Mesenchymal stem cell (in vitro differentiated cells and primary cell): ENCODE results near the gene DNAH3.
A peak's percentile ranks its signal among the peaks of the same experiment; 100 is the strongest.

Experiments used
- DNase-seq: peaks from one replicate; pipeline ENCODE4 v3.0.0-alpha.2; 2013
- H2AFZ ChIP-seq: one replicate; pipeline ENCODE4 v1.6.1; 2013; ENCODE audit warnings: low read depth, mild to moderate bottlenecking, control low read depth, inconsistent platforms, low read length, moderate library complexity
- H2AK5ac ChIP-seq: 2 replicates; pipeline ENCODE4 v1.6.1; 2013; ENCODE audit warnings: low read length, moderate library complexity, mild to moderate bottlenecking, inconsistent platforms; ENCODE audit not compliant: severe bottlenecking
- H2BK120ac ChIP-seq: one replicate; pipeline ENCODE4 v1.6.1; 2013; ENCODE audit warnings: low read depth, mild to moderate bottlenecking, inconsistent platforms, low read length, moderate library complexity
- H2BK12ac ChIP-seq, 2 experiments: one replicate each; pipeline ENCODE4 v1.6.1; 2013; ENCODE audit warnings: inconsistent platforms in 2 of 2, low read length in 2 of 2, mild to moderate bottlenecking in 2 of 2, moderate library complexity in 2 of 2, control low read depth in 1 of 2
- H2BK15ac ChIP-seq: one replicate; pipeline ENCODE4 v1.6.1; 2013; ENCODE audit warnings: mild to moderate bottlenecking, low read depth, inconsistent platforms; ENCODE audit not compliant: poor library complexity, severe bottlenecking
- H2BK5ac ChIP-seq: 2 replicates; pipeline ENCODE4 v1.6.1; 2013; ENCODE audit warnings: low read depth, mild to moderate bottlenecking, low read length, control low read depth, inconsistent platforms; ENCODE audit not compliant: poor library complexity, severe bottlenecking
- H3K14ac ChIP-seq, 2 experiments: one replicate each; pipeline ENCODE4 v1.6.1; 2013; ENCODE audit warnings: inconsistent platforms in 2 of 2, low read length in 2 of 2, control low read depth in 1 of 2, mild to moderate bottlenecking in 1 of 2, moderate library complexity in 1 of 2
- H3K18ac ChIP-seq, 2 experiments: one replicate each; pipeline ENCODE4 v1.6.1; 2013; ENCODE audit warnings: inconsistent platforms in 2 of 2, low read length in 2 of 2, control low read depth in 1 of 2, low read depth in 1 of 2, mild to moderate bottlenecking in 1 of 2
- H3K23ac ChIP-seq, 2 experiments: one replicate each; pipeline ENCODE4 v1.6.1; 2013; ENCODE audit warnings: inconsistent platforms in 2 of 2, low read length in 2 of 2, mild to moderate bottlenecking in 2 of 2, moderate library complexity in 2 of 2, control low read depth in 1 of 2
- H3K27ac ChIP-seq: 2 replicates; pipeline ENCODE4 v1.5.1; 2013; ENCODE audit warnings: mild to moderate bottlenecking, moderate library complexity, low read length, control low read depth, inconsistent platforms; ENCODE audit not compliant: poor library complexity, severe bottlenecking
- H3K27me3 ChIP-seq, 2 experiments: 2 replicates each; pipeline versions ENCODE4 v1.6.1 to v1.7.0; 2013; ENCODE audit warnings: low read length in 2 of 2, mild to moderate bottlenecking in 2 of 2, moderate library complexity in 2 of 2, control low read depth in 1 of 2, inconsistent platforms in 1 of 2; ENCODE audit not compliant: control insufficient read depth in 1 of 2, insufficient read depth in 1 of 2
- H3K36me3 ChIP-seq, 2 experiments: 2 replicates each; pipeline versions ENCODE4 v1.6.1 to v1.7.0; 2013; ENCODE audit warnings: low read length in 2 of 2, control low read depth in 1 of 2, inconsistent platforms in 1 of 2, low read depth in 1 of 2, mild to moderate bottlenecking in 1 of 2; ENCODE audit not compliant: insufficient read depth in 2 of 2, control insufficient read depth in 1 of 2
- H3K4ac ChIP-seq, 2 experiments: one replicate each; pipeline ENCODE4 v1.6.1; 2013; ENCODE audit warnings: inconsistent platforms in 2 of 2, low read length in 2 of 2, mild to moderate bottlenecking in 2 of 2, moderate library complexity in 2 of 2, control low read depth in 1 of 2, low read depth in 1 of 2
- H3K4me1 ChIP-seq: 2 replicates; pipeline ENCODE4 v1.6.1; 2013; ENCODE audit warnings: low read depth, low read length, control low read depth; ENCODE audit not compliant: control insufficient read depth, insufficient read depth
- H3K4me2 ChIP-seq: 2 replicates; pipeline ENCODE4 v1.6.1; 2013; ENCODE audit warnings: low read length, mild to moderate bottlenecking, inconsistent platforms; ENCODE audit not compliant: poor library complexity, severe bottlenecking
- H3K4me3 ChIP-seq, 2 experiments: 2 replicates each; pipeline versions ENCODE4 v1.5.1 to v1.7.0; 2013; ENCODE audit warnings: low read length in 2 of 2, mild to moderate bottlenecking in 2 of 2, control low read depth in 1 of 2, low read depth in 1 of 2; ENCODE audit not compliant: insufficient read depth in 1 of 2
- H3K79me1 ChIP-seq: replicated peaks from 2 replicates; pipeline ENCODE4 v1.6.1; 2013; ENCODE audit warnings: mild to moderate bottlenecking, control low read depth, low read length, inconsistent platforms; ENCODE audit not compliant: poor library complexity, severe bottlenecking
- H3K9ac ChIP-seq: 2 replicates; pipeline ENCODE4 v1.7.0; 2013; ENCODE audit warnings: mild to moderate bottlenecking, low read length, moderate library complexity
- H3K9me3 ChIP-seq: 2 replicates; pipeline ENCODE4 v1.7.0; 2013; ENCODE audit warnings: mild to moderate bottlenecking, low read length; ENCODE audit not compliant: control insufficient read depth
- H4K8ac ChIP-seq: one replicate; pipeline ENCODE4 v1.6.1; 2013; ENCODE audit warnings: inconsistent platforms, mild to moderate bottlenecking, low read length, moderate library complexity
- H4K91ac ChIP-seq: one replicate; pipeline ENCODE4 v1.6.1; 2013; ENCODE audit warnings: mild to moderate bottlenecking, low read length, inconsistent platforms
- WGBS: methylation state at CpG from one replicate; pipeline ENCODE4 v1.1.7; 2013; ENCODE audit warnings: mixed read lengths; 5-methylcytosine and 5-hydroxymethylcytosine counted together

DNAH3 gene

DNA sequence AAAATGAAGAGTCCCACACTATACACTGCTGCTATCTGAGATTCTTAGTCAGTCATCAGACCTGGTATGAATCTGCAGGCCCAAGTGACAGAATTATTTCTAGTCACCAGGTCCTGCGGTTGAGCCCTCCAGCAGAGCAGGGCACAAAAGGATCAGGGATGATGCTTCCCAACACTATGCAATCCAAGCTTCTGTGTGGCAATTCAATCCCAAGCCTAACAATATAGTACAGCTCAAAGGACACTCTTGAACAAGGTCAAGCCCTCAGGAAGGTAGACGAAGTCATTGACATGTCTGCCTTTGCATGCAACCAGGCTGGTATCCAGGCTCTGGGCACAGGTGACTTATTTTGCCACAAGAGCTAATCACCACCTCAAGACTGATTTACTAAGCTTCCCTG is 256.3 kb downstream of the DNAH3 start:
- H2BK120ac ChIP-seq, result no peak overlapping the region
- H2AFZ ChIP-seq, result no peak overlapping the region
- H3K27ac ChIP-seq, result no peak overlapping the region
- no peak overlapping the region for H3K4me3 ChIP-seq
- no peak overlapping the region for H2BK12ac ChIP-seq
- H3K9ac ChIP-seq, result no peak overlapping the region
- H3K9me3 ChIP-seq, result no peaks in the 10 kb centered on the region
- no peak overlapping the region for H3K4ac ChIP-seq
- peaks cover 11% of the 10 kb centered on the region for H3K4me1 ChIP-seq
- DNase-seq, result no peak
- H4K91ac ChIP-seq, result no peak overlapping the region
- no peak overlapping the region for H4K8ac ChIP-seq
- H2BK5ac ChIP-seq, result no peak overlapping the region
- no peak overlapping the region for H3K23ac ChIP-seq
- peaks cover 4% of the 10 kb centered on the region for H3K79me1 ChIP-seq
- H3K4me2 ChIP-seq, result no peak overlapping the region
- no peak overlapping the region for H3K18ac ChIP-seq
- no peak overlapping the region for H2BK15ac ChIP-seq
- peaks cover 18 to 77% of the 10 kb centered on the region in 2 experiments for H3K36me3 ChIP-seq
- H3K14ac ChIP-seq, result no peak overlapping the region
- no peaks in the 10 kb centered on the region for H3K27me3 ChIP-seq
- no peak overlapping the region for H2AK5ac ChIP-seq
- 89% methylated on average over 2 of the region's 2 CpGs for WGBS

DNA sequence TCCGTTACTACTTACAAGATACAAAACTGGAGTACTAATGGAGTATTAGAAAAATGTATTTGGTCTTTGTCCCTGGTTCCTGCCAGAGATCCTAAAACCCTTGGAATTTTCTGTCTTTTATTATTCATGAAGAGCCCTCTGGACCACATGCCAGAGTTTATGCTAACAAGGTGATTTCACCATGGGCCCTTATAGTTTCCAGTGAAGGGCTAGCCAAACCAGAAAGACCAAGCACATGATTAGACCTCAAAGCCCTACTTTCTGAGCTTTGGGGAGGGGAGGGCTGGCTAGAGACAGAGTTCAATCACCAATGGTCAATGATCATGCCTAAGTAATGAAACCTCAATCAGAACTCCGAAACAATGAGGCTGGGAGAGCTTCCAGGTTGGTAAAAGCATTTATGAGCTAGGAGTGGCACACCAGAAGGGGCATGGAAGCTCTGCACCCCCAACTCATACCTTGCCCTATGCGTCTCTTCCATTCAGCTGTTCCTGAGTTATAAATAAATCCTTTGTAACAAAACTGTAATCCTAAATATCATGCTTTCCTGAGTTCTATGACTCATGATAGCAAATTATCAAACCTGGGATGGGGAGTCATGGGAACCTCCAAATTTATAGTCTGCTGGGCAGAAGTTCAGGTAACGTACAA is 260.9 kb downstream of the DNAH3 start:
- no peak overlapping the region for H3K27ac ChIP-seq
- H3K79me1 ChIP-seq, result peaks cover 6% of the 10 kb centered on the region
- no peak overlapping the region for H3K14ac ChIP-seq
- H3K23ac ChIP-seq, result no peak overlapping the region
- no peak overlapping the region for H4K91ac ChIP-seq
- no peak overlapping the region for H2AFZ ChIP-seq
- no peak overlapping the region for H4K8ac ChIP-seq
- H3K18ac ChIP-seq, result no peak overlapping the region
- no peak overlapping the region for H3K4me3 ChIP-seq
- no peaks in the 10 kb centered on the region for H3K9me3 ChIP-seq
- peaks cover 10% of the 10 kb centered on the region for H3K4me1 ChIP-seq
- H2BK12ac ChIP-seq, result no peak overlapping the region
- 95% methylated on average over 3 of the region's 4 CpGs for WGBS
- no peak overlapping the region for H2BK120ac ChIP-seq
- no peak overlapping the region for H3K9ac ChIP-seq
- no peak overlapping the region for H2AK5ac ChIP-seq
- DNase-seq, result no peak
- H3K4me2 ChIP-seq, result no peak overlapping the region
- H3K4ac ChIP-seq, result no peak overlapping the region
- no peaks in the 10 kb centered on the region for H3K27me3 ChIP-seq
- H3K36me3 ChIP-seq, result peaks cover 23 to 80% of the 10 kb centered on the region in 2 experiments
- H2BK5ac ChIP-seq, result no peak overlapping the region
- no peak overlapping the region for H2BK15ac ChIP-seq

DNA sequence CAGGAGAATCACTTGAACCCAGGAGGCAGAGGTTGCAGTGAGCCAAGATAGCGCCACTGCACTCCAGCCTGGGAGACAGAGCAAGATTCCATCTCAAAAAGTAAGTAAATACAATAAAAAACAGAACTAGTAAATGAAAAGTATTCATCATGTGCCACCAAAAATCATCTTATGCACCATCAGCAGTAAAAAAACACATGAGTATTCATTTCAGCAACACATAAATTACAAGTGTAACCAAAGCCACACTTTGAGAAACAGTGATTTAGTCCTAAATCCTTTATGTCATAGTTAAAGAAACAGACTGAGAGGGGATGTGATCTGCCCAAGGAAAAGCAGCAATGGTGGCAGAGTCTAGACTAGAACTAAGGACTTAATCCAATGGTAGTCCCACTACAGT is 263.4 kb downstream of the DNAH3 start:
- Histone ChIP-seq H2BK15ac (no peak overlapping the region), H4K91ac (no peak overlapping the region), H2BK12ac (no peak overlapping the region), H3K9me3 (no peaks in the 10 kb centered on the region), H3K18ac (no peak overlapping the region), H2AK5ac (no peak overlapping the region), H4K8ac (no peak overlapping the region), H3K79me1 (peaks cover 5% of the 10 kb centered on the region), H2BK5ac (no peak overlapping the region), H3K4ac (no peak overlapping the region), H3K27me3 (no peaks in the 10 kb centered on the region), H3K4me3 (no peak overlapping the region), H3K27ac (peak overlapping the region; percentile 66), H3K23ac (no peak overlapping the region), H2AFZ (no peak overlapping the region), H3K36me3 (peaks cover 11 to 59% of the 10 kb centered on the region in 2 experiments), H3K4me2 (no peak overlapping the region), H3K4me1 (peaks cover 8% of the 10 kb centered on the region), H3K14ac (no peak overlapping the region), H3K9ac (no peak overlapping the region), H2BK120ac (no peak overlapping the region)
- DNase-seq, result no peak
- no CpG with 5 or more reads among the region's 1 CpG for WGBS

DNA sequence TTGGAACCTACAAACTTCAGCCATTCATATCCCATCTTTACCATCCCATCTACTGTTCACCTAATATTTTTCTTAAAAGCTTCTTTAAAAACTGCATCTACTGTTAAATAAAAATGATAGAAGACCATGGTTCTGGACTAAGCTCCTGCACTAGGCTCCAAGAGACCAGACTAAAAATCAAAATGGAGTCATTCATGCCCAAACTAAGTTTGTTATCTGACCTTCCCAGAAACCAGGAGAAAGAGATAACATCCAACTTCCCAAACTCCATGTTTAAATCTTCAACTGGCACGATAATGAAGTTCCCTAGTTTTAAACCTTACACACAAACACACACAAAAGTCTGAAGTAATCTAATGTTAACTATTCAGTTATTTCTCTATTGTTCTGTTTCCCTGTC is 264.3 kb downstream of the DNAH3 start:
- no peak overlapping the region for H3K18ac ChIP-seq
- H3K4me2 ChIP-seq, result no peak overlapping the region
- no peak overlapping the region for H3K27ac ChIP-seq
- H2AFZ ChIP-seq, result no peak overlapping the region
- peaks cover 9% of the 10 kb centered on the region for H3K4me1 ChIP-seq
- no peak overlapping the region for H4K8ac ChIP-seq
- no peak overlapping the region for H2BK120ac ChIP-seq
- no peak overlapping the region for H2BK15ac ChIP-seq
- peak overlapping the region; percentile 61 for H2AK5ac ChIP-seq
- no peaks in the 10 kb centered on the region for H3K9me3 ChIP-seq
- peaks cover 2% of the 10 kb centered on the region for H3K79me1 ChIP-seq
- no peak overlapping the region for H2BK12ac ChIP-seq
- H3K9ac ChIP-seq, result no peak overlapping the region
- no peak overlapping the region for H4K91ac ChIP-seq
- H3K36me3 ChIP-seq, result peaks cover 5 to 50% of the 10 kb centered on the region in 2 experiments
- 0% methylated on average over 1 of the region's 1 CpG for WGBS
- H3K27me3 ChIP-seq, result no peaks in the 10 kb centered on the region
- H2BK5ac ChIP-seq, result no peak overlapping the region
- no peak for DNase-seq
- no peak overlapping the region for H3K14ac ChIP-seq
- H3K4me3 ChIP-seq, result no peak overlapping the region
- H3K4ac ChIP-seq, result no peak overlapping the region
- H3K23ac ChIP-seq, result no peak overlapping the region
